DOHH2 (cell line): ENCODE data around the gene TMCC1.

Experiments used
- CTCF ChIP-seq: fragments of 200-600 bp; sonication (generic); IDR thresholded peaks from one replicate; pipeline ENCODE4 v1.5.1; 2014; ENCODE audit warnings: antibody characterized with exemption, mild to moderate bottlenecking, low read depth, low read length; ENCODE audit not compliant: poor library complexity, severe bottlenecking
- EZH2phosphoT487 ChIP-seq: fragments of 200-600 bp; sonication (generic); IDR thresholded peaks from 2 replicates; pipeline ENCODE4 v1.6.1; 2017; ENCODE audit warnings: borderline replicate concordance, mild to moderate bottlenecking, antibody characterized with exemption, low read length, moderate library complexity, mixed read lengths

GRCh38 chr3:129600348-129600747 is 293.2 kb downstream of the TMCC1 start:
- TF ChIP-seq CTCF (no peak), EZH2phosphoT487 (no peak)
